NCI-H2029 treated with DMSO at 0.1 percent for 48 hours (cell line): ENCODE measurements around the gene NR3C2.
"Not testable (repeated sequence)": the region's sequence is repeated elsewhere in the genome, so short reads cannot be mapped to it uniquely, and the experiment has no call there.

Experiments used
- DNase-seq: peaks from one replicate; lab custom pipeline; 2025; lab: John Stamatoyannopoulos, UW

The NR3C2 gene

DNA sequence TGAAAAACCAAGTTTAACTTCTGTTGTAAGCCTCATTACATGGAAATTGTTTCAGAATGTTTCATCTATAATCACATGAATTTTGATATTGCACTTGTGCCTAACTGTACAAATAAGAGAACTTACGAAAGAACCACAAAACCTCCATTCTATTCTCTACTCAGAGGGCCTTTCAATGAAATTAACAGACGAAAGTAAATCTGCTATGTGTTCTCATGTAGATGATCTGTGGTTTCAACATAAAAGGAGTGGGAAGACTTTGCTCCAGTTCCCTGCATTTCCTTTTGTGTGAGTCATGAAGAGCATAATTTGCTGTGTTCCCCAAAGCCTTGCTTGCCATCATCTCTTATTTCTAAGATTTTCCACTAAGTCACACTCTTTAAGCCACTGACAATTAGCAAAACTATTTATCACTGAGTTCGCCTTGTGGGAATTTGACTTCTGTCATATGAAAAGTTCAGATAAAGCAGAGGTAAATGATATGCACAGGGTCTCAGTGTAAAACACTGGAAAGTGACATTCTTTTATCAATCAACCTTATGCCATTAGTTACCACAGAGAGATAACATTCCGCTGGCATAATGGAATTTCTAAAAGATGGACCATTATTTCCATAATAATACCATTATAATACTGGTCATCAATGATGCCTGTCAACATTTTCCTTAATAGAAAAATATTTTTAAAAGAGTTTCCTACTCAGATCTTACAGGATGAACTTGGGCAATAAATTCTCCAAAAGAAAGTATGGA is 329.8 kb downstream of the NR3C2 start:
- DNase-seq: no peak

DNA sequence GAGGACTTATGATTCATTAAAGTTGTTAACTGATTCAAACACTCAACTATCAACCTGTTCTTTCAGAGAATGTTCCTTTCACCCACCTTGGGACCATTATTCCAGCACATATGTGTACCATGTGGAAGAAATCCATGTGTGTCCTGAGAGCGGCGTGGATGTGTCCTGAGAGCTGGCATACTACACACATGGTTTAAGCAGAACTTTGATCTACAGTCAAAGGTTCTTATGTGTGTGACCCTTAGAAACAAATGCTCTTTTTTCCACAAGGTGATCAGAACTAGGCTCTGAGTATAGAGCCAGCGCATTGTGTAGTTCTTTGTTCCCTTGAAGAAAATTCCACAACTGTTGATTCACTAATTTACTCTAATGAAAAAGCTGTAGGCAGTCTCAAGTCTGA is 332.0 kb downstream of the NR3C2 start:
- DNase-seq: no peak

DNA sequence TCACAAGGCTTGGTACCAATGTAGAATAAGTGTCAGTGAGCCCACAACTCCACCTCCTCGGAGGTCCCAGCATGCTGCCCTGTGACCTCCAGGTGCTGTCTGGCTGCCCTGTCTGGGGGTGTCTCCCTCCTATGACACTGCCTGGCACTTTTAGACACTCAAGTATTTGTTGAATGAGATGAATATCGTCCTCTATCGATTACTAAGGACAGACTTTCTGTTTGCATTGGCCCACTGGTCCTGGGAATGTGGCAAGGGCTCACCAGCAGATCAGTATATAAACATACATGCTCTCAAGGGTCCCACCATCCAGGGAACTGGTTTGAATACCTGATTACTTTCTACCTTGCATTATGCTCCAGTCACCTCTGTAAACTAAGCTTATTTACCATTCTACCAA is 333.0 kb downstream of the NR3C2 start:
- DNase-seq: no peak

DNA sequence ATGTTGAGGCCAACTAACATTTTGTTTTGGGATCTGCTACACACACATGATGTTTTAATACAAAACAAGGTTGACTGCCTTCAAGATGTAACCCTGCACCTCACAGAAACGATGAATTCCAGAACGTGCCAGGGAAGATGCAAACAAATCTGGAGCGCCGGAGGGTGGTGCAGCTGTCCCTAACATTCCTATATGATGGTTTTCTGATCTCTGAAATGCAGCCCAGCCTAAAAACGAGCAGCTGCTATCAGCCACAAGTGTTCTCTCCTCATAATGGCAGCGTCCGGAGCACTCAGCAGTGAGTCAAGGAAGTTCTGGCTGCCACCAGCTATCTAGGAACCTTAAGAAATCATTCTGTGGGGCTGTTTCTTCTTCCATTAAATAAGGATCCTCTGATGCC is 333.4 kb downstream of the NR3C2 start:
- DNase-seq: no peak

DNA sequence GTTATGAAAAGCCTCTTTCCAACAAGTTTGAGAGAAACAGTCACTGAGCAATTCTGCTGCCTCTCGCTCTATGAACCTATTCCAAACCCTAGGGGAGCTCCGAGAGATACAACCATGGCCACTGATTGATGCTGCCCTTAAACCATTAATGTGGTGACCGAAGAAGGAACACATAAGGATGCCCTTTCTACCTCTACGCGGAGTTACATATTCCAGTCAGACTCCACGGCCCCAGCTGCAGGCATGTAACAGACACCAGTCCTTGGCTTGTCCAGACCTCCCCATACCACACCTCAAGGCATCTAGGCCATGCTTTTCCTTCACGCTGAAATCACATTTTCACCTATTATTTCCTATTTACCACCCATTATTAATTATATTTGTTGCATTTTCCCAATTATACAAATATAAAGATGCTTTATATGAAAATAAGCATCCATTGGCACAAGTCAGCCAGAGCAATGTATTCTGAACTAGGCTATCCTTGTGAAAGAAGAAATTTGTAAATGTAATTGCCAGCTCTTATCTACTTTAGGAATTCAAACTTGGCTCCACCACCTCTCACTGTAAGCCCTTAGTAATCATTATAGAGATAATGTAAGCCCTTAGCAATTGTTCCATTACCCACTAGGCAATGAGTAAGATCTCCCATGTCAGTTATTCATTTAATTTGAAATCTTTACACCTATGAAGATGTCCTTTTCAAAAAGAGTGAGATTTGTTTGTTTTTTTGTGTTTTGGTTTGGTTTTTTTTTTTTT is 338.4 kb downstream of the NR3C2 start:
- no peak for DNase-seq

DNA sequence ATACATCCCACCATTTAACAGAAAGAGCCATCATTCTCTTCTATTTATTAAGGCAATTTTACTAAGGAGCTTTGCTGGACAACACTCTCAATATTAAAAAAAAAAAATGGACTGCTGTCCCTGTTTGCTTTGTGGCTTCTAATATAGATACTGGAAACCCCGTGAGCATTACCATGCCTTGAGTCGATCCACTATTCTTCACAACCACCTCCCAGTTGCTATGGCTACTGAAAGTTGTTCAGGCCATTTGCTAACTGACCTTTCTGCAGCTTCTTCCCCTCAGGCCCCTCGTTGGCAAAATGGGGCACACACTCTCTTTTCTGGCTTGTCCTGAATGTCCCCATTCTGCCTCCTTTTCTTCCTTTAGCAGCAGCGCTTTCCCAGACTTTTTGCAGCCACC is 340.4 kb downstream of the NR3C2 start:
- DNase-seq: no peak

DNA sequence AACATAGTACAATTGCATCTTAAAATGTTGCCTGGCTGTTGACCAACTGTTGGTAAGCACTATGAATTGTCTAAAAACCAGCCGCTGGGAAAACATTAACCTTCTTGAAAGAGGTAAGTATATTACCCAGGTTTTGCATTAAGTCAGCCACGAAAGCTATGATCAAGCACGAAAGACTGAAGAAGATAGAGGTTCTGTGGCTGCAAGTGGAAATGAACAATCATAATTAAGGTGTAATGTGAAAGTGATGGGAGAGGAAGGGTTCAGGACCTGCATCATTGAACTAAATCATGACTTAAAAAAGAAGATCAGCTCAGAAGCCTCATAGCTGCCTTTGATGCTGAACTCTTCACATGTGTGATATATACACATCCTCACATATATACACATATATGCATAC is 341.0 kb downstream of the NR3C2 start:
- DNase-seq: no peak

DNA sequence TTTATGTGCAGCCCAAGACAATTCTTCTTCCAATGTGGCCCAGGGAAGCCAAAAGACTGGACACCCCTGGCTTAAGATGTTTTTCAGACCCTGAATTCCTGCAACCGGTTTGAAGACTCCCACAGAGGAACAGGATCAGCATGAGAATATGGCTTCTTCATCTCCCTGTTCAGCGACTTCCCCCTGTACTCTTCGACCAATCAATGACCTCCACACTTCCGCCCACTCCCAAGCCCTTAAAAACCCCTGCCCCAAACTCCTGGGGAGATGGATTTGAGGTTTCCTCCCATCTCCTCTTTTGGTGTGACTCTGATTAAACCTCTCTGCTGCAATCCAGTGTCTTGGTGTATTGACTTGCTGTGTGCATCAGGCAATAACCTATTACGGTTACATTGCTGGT is 344.4 kb downstream of the NR3C2 start:
- DNase-seq: no peak

DNA sequence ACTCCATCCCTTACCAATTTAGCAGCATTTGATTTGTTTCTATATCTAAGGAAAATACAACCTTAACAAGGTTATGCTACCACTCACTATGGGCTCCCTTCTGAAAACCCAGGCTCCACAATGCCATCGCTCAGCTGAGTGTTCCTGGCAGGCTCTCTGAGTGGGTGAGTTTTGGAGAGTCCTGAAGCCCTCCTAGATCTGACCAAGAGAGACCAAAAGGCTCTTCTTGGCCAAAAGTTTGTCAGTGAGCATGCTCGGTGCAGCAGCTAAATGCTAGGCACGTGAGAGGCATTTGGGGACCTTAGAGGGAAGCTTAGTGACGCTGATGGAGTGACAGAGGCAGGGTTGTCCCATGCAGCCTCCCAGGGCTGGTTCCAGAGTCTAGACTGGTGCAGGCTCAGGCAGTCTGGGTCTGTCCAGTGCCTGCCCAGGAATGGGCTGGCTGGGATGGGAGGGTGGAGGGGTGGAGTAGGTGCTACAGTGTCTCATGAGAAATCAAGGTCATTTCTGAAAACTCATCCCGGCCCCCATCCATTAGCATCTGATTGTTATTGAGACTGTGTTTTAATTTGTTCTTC is 346.8 kb downstream of the NR3C2 start:
- DNase-seq: no peak

DNA sequence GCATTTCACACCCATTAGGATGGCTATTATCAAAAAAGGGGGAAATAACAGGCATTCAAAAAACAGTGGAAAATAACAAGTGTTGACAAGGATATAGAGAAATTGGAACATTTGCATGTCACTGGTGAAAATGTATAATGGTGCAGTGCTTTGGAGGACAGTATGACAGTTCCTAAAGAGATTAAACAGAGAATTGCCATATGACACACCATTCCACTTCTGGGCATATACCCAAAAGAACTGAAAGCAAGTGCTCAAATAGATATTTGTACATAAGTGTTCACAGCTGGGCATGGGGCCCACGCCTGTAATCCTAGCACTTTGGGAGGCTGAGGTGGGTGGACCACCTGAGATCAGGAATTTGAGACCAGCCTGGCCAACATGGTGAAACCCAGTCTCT is 348.1 kb downstream of the NR3C2 start:
- peak; percentile 14 for DNase-seq

DNA sequence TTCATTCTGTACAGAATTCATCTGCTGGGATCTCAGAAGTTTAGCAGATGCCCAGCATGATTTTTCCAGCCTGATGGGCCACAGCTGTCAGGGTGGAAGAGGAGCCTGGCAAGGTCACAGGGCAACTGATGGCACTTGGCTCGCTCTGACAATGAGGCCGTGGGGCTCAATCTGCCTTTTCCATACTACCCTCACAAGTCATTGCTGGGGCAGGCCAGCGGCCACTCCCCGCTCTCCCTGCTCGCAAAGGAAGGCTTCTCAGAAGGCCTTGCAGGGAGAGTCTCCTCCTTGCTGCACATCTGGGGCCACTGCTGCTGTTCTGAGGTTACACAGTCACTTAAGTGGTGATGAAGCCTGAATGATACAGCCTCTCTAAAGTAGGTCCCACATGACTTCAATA is 349.1 kb downstream of the NR3C2 start:
- DNase-seq: no peak

DNA sequence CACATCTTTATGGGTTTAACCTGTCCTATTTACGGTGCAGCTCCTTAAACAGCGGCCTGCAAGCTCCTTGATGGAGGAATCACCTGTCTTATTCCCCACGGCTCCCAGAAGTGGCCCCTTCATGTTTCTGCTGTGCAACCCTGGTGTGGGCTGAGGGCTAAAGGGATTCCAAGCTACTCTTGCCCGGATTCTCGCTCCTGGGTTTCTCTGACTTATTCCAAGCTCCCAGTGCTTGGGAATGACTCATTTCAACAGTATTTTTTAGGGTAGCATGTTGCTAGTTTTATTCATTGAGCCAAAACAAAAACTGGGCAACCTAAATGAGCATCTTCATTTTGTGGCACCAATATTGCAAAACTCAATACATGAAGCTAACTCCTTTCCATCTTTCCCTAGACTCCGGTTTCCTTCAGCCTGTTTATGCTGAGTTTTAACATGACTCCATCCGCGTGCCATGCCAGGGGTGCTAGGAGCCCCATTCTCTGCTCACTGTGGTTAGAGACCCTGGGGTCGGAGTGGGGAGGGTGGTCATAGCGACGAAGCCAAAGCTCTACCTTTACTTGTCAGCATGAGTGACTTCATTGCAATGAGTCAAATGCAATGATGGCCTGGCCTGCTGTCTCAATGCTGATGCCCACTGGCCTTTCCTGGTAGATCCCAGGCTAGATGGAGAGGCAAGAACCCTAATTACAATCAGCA is 349.7 kb downstream of the NR3C2 start:
- no peak for DNase-seq

DNA sequence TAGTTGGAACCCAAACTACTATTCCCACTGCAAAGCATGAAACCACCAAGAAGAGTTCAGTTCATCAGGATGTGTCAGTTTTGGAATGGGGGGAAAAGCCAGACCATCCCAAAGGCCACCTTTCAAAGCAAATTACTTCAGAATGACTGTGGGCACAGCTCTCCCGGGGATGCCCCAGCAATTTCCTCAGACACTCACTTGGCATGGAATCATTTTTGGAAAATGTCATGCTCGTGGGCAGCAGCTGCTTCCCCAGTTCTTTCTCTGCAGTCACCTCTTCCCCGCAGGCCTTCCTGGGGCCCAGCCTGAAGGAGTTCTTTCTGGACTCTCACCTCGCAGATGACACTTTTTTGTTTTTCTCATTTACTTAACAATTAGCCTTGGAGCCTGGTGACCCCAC is 350.3 kb downstream of the NR3C2 start:
- no peak for DNase-seq

DNA sequence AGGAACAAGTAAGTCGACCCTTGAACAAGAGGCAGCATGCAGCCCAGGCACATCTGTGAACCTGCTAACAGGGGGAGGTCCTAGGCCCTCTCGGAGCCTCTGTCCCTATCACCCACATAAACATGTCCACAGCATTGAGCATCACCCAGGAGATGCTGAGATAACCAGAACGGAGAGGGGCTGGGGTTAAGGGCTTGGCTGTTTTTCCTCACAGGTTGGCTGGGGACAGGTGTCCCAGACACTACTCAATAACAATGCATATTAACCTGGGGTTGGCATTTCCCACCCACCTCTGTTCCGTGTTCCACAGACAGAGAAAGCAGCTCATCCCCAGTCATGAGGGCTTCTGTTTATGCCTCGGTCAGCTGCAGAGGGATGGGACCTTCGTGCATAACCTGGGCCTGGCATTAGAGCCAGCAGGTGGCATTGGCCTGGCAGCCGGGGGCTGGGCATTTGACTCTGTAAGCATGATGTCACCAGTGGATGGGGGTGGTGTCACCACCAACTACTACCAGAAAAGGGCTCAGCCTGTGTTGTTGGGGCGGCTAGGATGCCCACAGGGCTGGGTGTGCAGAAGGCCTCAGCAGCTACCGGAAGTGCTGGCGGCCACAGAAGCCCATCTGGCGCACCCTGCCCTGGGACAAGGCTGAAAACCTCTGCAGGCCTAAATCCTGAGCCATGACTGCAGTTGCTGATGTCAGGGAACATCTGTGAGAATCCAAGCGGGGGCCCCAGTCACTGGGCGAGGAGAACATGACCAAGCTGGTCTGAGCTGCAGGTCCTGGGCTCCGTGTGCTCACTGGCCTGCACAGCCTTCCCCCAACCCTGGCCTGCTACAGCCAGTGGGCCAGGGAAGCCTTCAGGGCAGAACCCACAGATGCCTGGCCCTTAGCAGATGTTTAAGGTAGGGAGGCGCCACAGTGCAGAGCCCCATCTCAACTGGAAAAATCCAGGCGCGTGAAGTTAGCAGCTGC is 351.4 kb downstream of the NR3C2 start:
- DNase-seq: no peak

DNA sequence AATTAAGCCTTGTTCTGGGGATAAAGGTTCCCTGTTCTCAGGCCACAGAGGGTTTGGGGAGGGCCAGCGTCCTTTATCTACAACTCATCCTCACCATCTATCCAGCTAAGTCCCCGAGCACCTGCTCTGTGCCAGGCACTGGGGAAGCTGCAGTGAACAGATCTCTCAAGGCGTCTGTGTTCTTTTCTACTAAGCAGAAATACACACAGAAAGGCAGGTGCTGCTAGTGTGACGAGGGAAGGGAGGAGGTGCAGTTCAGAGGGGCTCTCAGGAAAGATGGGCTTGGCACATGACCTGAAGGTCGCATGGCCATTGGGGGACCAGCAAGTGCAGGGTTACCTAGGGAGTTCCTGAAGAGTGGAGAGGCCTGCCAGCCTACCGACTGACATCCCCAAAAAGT is 352.2 kb downstream of the NR3C2 start:
- DNase-seq: no peak

DNA sequence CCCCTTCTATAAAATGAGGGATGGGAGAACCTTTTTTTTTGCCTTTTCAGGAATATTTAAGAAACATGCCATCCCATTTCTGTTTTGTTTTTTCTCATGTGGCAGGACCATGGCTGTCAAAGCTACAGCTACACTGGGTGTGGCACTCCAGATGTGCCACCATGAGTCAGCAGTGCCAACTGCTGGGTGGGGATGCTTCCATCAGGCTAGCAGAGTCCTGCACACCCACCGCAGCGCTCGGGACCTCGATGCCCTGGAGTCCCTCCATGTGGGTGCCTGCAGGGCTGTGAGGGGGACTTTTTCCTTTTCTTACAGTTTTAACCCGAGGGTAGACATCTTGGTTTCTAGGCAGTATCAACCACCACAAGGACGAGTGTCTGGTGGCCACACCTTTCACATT is 352.6 kb downstream of the NR3C2 start:
- DNase-seq: no peak

DNA sequence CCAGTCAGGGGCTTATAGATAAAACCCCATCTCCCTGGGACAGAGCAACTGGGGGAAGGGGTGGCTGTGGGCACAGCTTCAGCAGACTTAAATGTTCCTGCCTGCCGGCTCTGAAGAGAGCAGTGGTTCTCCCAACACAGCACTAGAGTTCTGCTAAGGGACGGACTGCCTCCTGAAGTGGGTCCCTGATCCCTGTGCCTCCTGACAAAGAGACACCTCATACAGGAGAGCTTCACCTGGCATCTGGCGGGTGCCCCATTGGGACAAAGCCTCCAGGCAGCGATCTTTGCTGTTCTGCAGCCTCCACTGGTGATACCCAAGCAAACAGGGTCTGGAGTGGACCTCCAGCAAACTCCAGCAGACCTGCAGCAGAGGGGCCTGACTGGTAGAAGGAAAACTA is 359.1 kb downstream of the NR3C2 start:
- not testable (repeated sequence) for DNase-seq

DNA sequence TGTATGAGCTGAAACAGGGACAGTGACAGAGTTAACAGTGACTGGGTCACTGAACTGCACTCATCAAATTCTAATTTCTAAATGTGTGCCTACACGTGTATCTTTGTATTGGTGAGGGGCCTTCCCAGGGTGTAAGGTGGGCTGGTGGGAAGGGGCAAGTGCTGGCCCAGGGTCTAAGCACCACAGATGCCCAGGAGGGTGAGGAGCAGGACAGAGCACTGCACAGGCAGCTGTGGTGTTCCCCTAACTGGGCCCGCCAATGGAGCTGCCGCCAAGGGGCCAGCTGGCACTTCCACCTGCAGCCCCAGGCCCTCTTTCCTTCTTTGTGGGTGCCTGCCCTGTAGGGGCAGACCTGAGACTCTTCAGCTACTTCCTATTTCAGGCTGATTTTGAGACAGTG is 360.5 kb downstream of the NR3C2 start:
- DNase-seq: no peak

DNA sequence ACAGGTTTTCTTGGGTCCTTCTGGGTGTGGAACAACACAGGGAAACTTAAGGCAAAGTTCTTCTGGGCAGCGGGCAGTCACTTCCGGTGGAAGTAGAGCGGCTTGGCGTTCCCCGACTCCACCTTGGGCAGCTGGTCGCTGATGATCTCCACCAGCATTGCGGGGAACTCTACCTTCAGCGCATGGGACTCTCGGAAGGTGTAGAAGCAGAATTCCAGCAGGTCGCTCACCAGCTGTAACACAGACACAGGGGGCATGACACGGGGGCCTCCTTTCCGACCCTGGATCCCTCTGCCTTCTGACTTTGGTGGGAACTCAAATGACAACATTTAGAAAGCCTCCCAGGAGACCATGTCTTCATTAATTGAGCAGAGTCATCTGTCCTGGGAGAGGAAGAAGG is 360.9 kb downstream of the NR3C2 start:
- no peak for DNase-seq

DNA sequence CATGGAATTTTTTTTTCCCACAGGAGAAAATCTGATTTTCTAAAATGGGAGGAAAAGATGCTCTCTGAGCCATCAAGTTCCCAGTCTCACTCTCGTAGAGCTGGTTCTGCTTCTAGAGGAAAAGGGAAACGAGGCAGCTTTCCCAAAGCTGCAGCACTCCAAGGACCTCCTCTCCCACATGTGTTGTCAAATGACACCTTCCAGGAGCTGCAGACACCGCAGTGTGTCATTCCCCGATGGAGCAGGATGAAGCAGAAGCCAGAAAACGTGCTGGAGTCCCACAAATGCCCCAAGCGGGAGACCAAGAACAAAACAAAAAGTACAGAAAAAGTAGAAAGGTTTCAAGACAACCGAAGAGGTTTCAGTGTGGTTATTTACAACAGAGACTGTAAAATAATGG is 362.3 kb downstream of the NR3C2 start:
- no peak for DNase-seq

DNA sequence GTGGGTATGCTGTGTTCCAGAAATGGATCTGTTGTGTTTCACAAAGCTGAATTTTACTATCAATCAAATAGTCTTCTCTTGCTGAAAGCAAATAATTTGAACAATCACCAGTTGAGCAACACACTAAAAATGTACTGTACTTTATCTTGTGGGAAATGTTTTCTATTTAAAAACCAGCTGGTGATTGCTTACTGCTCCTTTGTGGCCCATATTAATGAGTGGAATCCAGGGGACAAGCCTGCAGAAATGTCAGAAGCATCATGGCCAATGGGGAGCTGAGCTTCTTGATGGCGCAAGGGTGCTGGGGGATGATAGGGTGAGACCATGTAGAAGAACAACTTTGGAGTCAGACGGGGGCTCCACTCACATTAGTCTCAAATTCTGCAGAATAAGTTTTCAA is 364.2 kb downstream of the NR3C2 start:
- DNase-seq: no peak

DNA sequence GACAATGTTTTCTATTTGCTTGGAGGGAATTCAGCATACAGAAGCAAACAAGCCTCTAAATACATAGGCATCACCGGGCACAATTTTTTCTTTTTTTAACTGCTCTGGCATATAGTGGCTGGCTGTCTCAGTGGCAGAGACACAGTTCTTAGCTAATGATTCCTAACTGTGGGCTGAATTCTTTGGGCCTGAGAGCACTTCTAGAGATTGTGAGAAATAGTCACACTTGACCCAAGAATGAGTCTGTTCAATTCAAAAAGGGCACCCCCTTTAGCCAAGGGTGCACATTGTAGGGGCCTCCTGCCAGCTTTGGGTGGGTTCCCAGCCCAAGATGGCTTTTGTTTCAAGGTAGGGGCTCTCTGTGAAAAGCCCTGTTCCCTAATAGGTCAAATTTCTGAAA is 364.6 kb downstream of the NR3C2 start:
- no peak for DNase-seq
